ENCODE data around the gene MLPH.

DNA sequence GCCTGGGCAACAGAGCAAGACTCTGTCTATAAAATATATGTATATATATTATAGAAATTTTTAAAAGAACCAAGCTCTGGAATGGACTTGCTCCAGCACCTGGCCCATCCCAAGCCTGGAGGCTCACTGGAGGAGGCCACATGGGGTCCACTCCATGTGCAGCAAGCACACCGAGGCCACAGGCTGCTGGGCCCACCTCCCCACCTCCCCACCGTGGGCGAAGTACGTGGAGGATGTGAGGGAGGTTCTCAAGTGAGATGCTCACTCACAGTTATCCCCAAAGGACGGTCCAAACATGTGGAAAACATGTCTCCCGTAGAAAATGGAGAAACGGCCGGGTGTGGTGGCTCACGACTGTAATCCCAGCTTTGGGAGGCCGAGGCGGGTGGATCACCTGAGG, 117.3 kb downstream of the MLPH start:
- TF ChIP-seq CTCF (IDR thresholded peaks at IDR 0.05; ENCODE audit: low read depth, low read length, poor library complexity, severe bottlenecking) = no peak
- TF ChIP-seq EZH2phosphoT487 (IDR thresholded peaks at IDR 0.05; ENCODE audit: borderline replicate concordance, low read length) = no peak
